GM19452 (cell line): ENCODE data around the gene WSCD1.

Experiments used
- ATAC-seq: cut with Tn5 transposase; IDR thresholded peaks from one replicate; pipeline ENCODE4 v1.9.1; 2021; ENCODE audit not compliant: unreplicated experiment

WSCD1 gene

GRCh38 chr17:6084311-6085161, 14.4 kb downstream of the WSCD1 start:
- ATAC-seq: no peak

- no peak for ATAC-seq
These were observed 15.6 kb downstream of the WSCD1 start for GRCh38 chr17:6085812-6086211.

DNA sequence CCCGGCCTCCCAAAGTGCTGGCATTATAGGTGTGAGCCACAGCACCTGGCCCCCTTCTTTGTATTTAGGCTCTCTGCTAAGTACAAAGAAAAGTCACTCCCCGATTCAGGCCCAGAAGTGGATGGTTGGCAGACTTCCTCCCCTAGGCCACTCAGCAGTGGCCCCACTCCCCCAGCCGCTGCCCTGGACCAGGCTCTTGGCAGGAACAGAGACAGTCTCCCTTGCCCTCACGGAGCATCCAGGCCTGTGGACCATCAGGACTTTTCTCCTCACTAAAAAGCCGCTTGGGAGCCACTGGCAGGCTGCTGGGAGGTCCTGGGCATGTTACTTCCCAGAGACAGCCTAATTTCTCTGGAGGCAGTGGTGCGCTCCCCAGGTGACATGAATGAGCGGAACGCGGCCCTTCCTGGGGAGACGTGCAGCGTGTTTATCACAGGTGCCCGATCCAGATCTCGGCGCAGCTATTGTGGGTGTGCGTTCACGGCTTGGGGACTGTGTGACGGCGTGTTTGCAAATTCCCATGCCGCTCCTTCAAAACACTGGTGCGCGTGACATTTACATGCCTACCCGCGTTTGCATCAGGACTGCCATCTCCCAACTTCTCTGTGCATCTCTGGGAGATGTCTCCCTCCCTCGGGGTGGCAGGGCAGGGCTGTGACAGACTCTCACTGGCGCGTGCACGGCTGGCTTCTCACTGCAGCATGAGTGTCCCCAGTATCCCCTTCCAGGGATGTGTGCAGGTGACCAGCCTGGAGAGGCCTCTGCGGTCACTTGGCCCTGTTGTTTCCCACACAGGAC, 16.6 kb downstream of the WSCD1 start:
- ATAC-seq: no peak

- no peak for ATAC-seq
These were observed 18.0 kb downstream of the WSCD1 start for GRCh38 chr17:6088141-6088540.

DNA sequence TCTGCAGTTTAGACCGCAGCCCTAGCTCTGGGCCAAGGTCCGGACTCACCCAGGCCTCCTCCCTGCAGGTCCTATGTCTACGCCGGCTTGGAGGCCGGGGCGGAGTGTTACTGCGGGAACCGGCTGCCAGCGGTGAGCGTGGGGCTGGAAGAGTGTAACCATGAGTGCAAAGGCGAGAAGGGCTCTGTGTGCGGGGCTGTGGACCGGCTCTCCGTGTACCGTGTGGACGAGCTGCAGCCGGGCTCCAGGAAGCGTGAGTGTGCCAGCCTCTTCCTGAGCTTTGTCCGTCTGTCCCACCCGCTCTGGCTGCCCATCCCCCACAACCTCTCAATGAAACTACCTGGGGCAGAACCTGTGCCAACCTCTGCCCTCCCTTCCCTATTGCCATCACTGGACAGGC, 20.1 kb downstream of the WSCD1 start:
- ATAC-seq: no peak

GRCh38 chr17:6092182-6092902, 22.2 kb downstream of the WSCD1 start:
- no peak for ATAC-seq

DNA sequence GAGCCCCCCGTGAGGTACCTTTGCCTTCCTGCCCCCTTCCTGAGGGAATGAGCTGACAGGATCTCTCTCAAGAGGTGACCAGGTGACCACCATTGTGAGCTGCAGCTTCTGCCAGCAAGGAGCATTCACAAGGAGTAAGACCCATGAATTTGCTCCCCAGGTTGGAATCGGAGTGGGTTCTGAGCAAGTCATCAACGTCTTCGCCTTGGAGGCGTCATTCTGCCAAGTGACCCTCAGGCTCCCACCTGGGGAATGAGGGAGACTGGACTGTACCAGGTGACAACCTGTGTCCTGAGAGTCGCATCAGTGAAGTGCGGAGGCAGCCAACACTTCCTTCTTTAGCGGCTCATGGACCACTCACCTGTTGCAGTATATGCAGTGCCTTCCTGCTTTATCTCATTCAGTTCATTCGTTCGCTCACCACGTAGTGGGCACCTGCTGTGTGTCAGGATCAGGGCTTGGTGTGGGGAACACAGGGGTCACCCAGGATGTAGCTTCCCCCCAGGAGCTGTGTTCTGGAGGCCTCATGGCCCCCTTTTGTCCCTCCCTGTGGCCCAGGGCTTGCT, 22.8 kb downstream of the WSCD1 start:
- no peak for ATAC-seq

DNA sequence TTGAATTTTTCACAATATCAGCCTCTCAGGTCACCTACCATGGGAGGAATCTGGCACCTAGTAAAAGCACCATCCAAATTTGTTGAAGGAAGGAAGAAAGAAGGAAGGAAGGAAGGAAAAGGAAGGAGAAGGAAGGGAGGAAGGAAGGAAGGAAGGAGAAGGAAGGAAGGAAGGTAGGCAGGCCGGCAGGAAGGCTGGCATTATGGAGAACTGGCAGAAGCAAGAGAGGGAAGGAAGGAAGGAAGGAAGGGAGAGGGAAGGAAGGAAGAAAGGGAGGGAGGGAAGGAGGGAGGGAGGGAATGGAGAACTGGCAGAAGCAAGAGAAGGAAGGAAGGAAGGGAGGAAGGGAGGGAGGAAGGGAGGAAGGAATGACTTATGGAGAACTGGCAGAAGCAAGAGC, 24.3 kb downstream of the WSCD1 start:
- no peak for ATAC-seq

DNA sequence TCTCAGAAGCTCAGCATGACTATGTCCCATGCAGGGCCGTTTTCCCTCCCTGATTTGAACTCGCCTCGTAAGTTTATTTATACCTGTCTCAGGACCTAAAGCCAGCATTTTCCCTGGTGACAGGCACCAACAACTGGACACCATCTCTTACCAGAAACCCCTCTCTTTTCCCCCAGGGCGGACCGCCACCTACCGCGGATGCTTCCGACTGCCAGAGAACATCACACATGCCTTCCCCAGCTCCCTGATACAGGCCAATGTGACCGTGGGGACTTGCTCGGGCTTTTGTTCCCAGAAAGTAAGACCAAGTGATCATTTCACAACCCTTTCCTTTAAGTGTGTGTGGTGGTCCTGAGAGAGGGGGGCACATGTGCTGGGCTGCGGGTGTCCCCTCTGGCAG, 24.7 kb downstream of the WSCD1 start:
- ATAC-seq: no peak

DNA sequence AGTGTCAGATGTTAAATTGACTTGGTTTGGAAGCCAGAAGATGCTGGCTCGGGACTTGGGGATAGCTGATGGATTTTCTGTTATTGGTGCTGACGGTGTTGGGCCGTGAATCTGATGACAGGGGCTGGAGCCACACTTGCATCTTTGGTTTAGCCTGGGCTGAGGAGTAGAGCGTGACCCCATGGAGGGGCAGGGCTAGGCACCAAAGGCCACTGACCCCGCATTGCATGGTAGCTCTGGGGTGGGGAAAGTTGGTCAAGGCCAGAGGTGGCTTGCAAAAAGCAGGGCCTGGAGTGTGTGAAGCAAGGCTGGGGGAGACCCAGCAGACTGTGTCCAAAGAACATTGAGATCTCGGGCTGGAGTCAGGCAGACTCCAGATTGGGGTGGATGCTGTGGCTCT, 25.3 kb downstream of the WSCD1 start:
- ATAC-seq: no peak

DNA sequence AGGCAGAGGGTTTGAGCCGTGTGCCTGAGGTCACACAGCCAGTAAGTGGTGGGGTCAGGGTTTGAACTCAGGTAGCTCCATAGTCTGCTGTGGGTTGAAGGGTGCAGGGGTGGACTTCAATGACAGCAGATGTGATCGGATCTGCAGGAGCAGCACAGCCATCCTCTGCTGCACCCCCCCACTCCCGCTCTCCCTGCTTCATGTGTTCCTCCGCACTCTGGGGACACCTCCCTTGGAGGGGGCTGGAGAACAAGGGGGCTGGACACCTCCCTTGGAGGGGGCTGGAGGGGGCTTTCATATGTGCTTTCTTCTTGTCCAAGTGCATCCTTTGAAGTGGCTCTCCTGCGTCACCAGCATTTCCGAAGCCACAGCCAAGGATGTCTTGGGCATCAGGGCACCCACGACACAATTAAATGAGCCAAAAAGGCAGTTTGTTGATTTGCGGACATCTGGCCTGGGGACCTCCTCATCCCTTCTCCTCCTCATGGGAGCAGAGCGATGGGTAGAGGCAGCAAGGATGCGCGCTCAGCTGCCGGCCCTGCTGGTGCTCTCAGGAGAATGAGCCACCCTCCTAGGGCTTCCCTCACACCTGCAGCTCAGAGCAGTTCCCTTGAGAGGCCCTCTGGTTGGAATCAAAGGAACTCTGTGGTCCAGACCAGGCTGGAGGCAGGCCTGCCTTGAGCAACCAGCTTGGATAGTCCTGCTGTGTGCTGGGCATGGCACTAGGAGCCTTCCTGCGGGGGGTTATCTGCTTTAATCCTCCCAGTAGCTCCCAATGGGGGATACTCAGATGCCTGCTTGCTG, 26.2 kb downstream of the WSCD1 start:
- ATAC-seq: no peak

DNA sequence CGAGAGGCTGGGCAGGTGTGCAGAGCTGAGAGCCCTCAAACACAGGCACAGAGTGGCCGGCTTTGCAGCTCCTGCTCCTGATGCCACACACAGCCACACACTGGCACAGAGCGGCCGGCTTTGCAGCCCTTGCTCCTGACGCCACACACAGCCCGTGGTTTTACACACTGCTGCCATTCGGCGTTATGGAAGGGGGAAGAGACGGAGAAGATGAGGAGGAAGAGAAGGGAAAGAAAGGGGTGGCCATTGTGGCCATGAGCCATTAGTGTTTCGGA, 26.8 kb downstream of the WSCD1 start:
- no peak for ATAC-seq

DNA sequence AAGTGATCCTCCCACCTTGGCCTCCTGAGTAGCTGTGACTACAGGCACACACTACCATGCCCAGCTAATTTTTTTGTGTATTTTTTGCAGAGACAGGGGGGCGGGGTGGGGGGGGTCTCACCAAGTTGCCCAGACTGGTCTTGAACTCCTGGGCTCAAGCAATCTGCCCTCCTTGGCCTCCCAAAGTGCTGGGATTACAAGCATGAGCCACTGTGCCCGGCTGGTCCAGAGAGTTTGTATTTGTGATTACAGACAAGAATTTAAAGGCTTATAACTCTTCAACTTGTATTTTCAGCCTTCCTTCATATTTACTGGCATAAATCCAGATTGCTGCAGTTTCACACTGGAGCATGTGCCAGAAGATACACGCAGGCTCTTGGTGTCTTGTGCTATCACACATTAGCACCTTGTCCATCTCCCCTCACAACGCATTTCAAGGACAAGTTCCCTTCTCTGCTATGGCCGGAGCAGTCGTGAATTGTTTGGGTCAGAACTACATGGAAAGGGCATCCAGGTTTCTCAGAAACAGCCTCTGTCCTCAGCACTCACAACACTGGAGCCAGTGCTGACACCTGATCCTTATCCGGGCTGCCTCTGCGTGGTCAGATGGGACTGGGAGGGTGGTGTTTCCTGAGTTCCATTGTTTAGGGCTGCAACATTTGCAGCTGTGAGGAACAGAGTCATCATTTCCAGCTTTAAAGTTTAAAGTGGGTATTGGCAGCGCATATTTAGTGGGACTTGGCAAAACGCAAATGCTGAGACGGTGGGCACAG, 28.1 kb downstream of the WSCD1 start:
- no peak for ATAC-seq

DNA sequence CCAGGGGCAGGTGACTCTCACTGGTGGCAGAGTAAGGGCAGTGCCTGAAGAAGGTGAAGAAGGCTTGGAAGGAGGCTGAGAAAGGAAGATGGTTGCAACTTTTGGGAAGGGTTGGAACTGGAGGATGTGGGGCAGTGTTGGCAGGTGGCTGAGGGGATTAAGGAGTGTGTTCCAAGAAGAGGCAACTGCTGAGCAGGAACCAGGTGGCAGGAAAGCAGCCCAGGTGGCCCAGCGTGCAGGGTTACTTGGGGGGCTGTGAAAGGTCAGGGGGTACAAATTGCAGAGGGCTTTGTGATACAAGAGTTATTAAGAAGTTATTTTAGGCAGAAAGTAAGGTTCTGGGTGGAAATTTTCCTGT, 28.6 kb downstream of the WSCD1 start:
- no peak for ATAC-seq

- no peak for ATAC-seq
These were observed 29.3 kb downstream of the WSCD1 start for GRCh38 chr17:6099492-6099891.

DNA sequence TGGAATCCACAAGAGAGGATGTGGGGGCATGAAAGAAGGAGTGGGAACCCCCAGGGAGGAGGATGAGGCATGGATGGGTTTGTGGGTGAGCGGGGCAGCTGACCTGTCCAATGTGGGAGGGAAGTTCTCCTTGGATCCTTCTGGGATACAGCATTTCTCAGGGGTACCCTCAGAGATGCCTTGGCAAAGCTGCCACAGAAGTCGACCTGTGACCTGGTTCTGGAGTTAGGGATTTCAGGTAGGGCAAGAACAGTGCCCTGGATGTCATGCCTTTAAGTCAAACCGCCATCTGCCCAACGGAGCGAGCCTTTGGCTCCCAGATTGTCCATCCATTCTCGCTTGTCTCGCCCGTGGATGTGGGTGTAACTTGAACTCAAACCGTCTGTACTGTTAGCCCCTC, 30.0 kb downstream of the WSCD1 start:
- no peak for ATAC-seq

GRCh38 chr17:6100891-6101500, 30.8 kb downstream of the WSCD1 start:
- no peak for ATAC-seq

DNA sequence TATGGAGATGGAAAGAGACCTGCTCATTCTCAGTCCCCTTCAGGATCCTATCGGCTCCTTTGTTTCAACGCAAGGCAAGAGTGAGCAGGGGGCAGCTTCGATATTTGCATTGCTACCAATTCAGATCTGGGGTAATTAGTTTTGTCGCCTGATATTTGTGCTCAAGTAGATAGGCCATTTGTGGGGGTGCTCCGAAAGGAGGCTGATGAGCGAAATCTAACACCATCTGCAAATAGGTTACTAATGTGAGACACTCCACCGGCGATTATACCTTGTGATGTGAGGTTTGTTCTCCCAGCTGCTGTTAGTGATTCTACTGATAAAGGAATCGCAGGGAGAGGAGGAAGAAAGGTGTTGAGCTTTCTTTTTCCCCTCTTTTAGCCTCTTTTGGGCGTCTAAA, 31.5 kb downstream of the WSCD1 start:
- ATAC-seq: no peak

DNA sequence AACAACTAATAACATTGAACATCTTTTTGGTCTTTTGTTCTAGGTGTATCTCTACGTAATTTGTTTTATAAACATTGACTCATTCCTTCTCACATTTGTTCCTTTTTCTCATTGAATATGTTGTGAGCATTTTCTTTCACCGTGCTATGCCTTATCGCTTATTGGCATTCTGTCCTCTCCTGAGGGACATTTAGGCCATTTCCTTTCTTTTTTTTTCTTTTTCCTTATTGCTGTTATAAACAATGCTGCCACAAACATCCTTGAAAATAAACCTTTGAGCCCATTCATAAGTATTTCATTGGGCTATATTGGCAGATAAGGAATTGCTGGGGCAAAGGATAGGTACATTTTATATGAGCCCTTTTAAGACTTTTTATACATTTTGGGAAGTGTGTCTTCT, 32.4 kb downstream of the WSCD1 start:
- ATAC-seq: no peak
